Stimulated activated CD8-positive, alpha-beta memory T cell treated with anti-CD3 and anti-CD28 coated beads, Interleukin-7, amount 100 ng/mL, for 4 hours (primary cell): ENCODE results near the gene PJA2.
"Not testable (repeated sequence)": the region's sequence is repeated elsewhere in the genome, so short reads cannot be mapped to it uniquely, and the experiment has no call there.

Experiments used
- DNase-seq, 2 donors: peaks; one replicate each; pipeline ENCODE4 v3.0.0-alpha.2; 2020; ENCODE audit warnings: low read depth in 2 of 2

Gene PJA2

GRCh38 chr5:109309326-109310063 lies 100.3 kb downstream of the PJA2 start:
- DNase-seq: no peak

DNA sequence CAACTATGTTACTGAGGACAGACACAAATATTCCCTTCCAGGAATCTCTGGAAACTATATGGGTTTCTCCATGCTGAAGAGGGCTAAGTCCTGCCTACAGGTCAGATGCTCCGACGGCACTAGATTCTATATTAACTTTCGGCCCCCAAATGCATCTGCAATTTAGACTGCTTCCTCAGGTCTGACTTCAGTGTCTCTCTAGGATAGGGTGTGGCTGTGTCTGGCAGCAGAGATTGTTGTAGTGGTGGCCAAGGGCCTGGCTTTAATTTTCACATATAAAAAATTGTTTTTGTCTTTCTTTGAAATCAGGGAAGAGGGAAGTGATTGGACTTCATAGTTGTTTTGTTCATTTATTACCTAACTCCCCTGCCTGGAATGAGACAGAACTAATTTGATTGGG lies 101.8 kb downstream of the PJA2 start:
- DNase-seq: no peak

- no peak for DNase-seq
Observed at GRCh38 chr5:109307456-109307855, 102.3 kb downstream of the PJA2 start.

DNA sequence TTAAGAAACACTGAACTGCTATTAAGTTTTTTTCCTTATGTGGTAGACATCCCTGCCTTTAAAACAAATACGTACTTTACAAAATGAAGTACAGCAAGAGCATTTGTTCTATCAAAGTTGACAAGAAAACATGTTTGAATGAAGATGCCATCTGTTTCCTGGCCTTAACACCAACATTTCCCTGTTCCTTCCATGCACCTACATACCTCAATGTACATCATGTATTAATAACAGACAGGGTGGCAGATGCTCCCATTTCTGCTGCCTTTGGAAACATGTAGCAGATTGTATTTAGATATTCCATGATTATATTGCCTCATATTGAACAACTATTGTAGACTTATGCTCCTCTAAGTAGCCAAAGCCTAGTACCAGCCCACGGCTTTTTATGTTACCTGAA lies 104.4 kb downstream of the PJA2 start:
- no peak for DNase-seq

DNA sequence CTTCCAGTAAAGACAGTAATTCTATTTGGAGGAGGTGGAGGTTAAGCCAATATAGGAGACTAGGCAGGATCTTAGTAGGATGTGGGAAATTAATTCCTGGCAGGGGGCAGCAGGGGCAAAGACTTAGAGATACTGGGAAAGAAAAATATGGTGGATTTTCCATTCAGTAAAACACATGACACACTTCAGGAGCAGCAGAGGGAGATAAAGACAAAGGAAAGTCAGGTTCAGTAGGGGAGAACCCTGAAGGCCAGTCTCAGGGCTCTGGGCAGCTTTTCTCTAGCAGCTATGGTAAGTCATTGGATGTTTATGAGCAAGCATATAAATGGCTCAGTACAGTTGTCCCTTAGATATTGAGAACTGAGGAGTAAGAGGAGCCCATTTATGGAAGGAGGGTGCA lies 105.5 kb downstream of the PJA2 start:
- DNase-seq: no peak

DNA sequence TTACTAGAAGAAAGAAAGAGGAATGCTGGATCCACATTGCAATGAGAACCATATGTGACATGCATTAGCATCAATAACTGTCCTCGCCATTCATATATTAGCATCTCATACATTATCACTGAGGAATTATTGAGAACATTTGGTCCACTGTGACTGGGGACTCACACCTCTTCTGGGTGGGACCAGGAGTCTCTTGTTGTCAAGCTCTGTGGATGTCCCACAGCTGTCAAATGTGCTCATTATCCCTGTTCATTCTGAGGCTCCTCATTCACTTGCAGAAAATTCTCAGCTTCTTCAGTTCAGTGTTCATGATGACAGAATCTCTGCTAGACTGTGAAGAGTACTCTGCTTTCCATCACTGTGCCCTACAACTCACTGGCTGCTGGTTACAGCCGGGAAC lies 109.4 kb downstream of the PJA2 start:
- DNase-seq: no peak

- no peak for DNase-seq
Observed at GRCh38 chr5:109299557-109299956, 110.2 kb downstream of the PJA2 start.

GRCh38 chr5:109298794-109299193 lies 111.0 kb downstream of the PJA2 start:
- no peak for DNase-seq

- DNase-seq: no peak
Observed at GRCh38 chr5:109297900-109298299, 111.9 kb downstream of the PJA2 start.

DNA sequence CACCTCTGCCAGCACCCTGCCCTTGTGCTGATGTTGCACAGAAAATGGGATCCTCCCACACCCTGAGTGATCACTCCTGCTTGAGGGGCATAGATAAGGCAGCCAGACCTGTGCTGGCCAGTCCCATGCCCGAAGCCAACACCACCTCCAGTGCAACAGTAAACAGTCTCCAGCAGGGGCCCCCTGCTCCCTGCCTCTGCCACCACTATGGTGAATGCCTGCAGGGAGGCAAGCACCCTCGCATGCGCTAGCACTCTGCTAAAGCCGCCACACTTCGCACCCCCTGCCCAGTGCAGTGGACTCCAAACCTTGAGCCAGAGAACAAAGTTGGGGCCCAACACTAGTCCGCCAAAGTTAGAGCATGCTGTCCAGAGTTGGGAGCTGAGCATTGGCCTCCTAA lies 118.7 kb downstream of the PJA2 start:
- DNase-seq: no peak

- no peak for DNase-seq
Observed at GRCh38 chr5:109290231-109290630, 119.5 kb downstream of the PJA2 start.

DNA sequence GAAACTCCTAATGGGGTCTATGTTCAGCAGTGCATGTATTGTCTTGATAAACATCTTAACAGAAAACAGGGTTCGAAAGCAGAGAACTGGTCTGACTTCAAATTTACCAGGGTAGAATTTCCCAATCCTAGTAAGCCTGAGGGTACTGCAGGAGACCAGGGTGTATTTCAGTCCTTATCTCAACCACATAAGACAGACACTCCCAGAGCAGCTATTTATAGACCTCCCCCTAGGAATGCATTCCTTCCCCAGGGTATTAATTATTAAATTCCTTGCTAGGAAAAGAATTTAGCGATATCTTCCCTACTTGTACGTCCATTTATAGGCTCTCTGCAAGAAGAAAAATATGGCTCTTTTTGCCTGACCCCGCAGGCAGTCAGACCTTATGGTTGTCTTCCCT lies 123.1 kb downstream of the PJA2 start:
- DNase-seq: not testable (repeated sequence)
